NK-92 (cell line): ENCODE data around the gene SHC1.
"Not testable (repeated sequence)": the region's sequence is repeated elsewhere in the genome, so short reads cannot be mapped to it uniquely, and the experiment has no call there.

Source experiments
- DNase-seq: peaks from one replicate; lab custom pipeline; 2025; ENCODE audit not compliant: unreplicated experiment; lab: John Stamatoyannopoulos, UW

Gene SHC1

GRCh38 chr1:154995301-154995983, 24.9 kb upstream of the SHC1 start:
- not testable (repeated sequence) for DNase-seq

DNA sequence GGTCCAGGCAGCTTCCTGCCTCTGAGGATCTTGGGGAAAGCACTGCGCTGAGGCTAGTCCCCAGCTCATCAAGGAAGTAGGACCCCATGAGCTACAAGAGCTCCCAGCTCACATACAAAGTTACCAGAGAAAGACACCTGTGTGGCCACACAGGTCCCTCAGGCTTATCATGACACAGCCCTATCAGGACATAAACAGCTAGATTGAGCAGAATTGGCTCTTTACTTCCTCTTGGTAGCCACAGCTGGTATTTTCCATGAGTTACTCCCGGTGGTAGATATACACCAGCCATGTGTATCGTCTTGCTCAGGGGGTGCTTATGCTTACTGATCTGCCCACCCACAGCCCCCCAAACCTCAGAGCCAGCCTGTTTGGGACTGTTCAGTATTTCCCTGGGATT, 24.0 kb upstream of the SHC1 start:
- DNase-seq, result no peak

DNA sequence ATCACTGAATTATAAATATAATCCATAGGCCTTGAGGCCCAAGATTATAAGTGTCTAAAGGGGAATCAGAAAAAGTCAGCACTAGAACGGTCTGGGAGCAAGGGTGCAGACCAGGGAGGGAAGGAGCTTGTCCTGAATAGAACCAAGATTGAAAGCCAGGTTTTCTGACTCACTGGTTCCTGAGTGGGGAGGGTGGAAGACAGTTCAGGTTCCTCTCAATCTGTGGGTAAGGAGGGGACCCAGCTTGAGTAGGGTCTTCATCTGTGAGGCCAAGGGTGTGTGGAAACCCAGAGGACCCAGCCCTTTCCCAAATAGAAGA, 23.7 kb upstream of the SHC1 start:
- DNase-seq, result no peak

DNA sequence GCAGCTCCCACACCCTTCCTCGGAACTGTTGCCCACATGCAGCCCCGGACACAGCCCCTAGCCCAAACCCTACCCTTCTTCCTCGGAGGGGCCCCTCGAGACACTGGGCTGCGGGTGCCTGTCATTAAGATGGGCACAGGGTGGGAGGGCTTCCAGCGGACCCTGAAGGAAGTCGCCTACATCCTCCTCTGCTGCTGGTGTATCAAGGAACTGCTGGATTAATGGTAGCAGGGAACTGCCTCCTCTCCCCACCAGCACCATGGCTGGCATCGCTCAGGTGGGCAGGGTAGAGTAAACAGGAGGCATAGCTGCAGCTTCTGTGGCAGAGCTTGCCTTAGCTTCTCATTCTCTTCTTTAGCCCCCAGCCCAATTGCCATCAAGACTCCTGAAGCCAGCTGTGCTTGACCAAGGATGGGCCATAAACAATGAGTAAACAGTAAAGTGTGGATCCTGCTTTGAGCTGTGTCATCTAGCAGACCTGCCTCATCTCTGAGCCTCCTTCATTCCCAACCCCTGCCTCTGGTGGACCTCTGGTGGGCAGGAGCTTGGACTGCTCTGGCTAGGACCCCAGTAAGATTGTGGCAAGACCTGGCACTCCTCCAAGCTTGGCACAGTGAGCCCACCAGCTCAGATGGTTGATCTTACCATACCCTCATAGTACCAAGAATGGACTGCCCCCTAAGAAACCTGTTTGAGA, 23.2 kb upstream of the SHC1 start, which contains the start of gene LENEP:
Gene LENEP, plus strand, starts transcription at position 15 of the 697 bp plus-strand sequence. Its CDS starts 22 bp downstream, at position 37.
- no peak for DNase-seq

- no peak for DNase-seq
Measured at GRCh38 chr1:154992721-154993571, 22.4 kb upstream of the SHC1 start.

GRCh38 chr1:154990276-154990675, 19.7 kb upstream of the SHC1 start:
- DNase-seq, result no peak

DNA sequence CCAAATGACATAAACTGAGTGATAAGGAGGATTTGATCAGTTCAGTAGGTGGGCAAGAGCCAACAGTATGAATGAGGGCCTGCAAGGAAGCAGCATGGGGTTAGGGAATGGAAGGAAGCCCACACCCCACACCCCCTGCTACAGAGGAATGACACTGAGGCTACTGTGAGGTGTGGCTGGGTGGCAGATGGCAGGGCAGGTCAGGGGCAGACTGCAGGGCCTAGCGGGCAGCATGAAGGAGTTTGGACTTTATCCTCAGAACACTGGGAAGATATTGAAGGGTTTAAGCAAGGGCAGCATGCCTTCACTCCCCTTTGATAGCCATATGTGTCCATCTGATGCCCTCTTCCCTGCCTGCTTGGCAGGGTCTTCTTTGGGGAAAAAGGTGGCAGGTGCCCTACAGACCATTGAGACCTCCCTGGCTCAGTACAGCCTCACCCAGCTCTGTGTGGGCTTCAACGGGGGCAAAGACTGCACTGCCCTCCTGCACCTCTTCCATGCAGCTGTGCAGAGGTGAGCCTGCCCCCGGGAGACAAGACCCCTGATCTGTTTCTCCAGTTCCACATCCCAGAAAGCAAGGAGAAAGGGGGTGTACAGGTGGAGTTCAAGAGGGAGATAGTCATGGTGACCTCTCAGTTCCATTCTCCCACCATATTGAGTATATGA, 18.8 kb upstream of the SHC1 start:
- no peak for DNase-seq

DNA sequence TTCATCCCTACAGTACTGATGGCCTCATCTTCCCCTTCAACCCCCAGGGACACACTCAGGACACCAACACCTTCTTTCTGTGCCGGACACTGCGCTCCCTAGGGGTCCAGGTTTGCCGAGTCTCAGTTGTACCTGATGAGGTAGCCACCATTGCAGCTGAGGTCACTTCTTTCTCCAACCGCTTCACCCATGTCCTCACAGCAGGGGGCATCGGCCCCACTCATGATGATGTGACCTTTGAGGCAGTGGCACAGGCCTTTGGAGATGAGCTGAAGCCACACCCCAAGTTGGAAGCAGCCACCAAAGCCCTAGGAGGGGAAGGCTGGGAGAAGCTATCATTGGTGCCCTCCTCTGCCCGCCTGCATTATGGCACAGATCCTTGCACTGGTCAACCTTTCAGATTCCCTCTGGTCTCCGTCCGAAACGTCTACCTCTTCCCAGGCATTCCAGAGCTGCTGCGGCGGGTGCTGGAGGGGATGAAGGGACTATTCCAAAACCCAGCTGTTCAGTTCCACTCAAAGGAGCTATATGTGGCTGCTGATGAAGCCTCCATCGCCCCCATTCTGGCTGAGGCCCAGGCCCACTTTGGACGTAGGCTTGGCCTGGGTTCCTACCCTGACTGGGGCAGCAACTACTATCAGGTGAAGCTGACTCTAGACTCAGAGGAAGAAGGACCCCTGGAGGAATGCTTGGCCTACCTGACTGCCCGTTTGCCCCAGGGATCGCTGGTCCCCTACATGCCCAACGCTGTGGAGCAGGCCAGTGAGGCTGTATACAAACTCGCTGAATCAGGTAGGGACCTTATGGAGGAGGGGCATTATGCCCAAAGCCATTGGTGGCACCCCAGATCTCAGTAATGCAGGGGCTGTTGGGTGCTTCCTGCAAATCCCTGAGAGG, 17.8 kb upstream of the SHC1 start:
- no peak for DNase-seq

DNA sequence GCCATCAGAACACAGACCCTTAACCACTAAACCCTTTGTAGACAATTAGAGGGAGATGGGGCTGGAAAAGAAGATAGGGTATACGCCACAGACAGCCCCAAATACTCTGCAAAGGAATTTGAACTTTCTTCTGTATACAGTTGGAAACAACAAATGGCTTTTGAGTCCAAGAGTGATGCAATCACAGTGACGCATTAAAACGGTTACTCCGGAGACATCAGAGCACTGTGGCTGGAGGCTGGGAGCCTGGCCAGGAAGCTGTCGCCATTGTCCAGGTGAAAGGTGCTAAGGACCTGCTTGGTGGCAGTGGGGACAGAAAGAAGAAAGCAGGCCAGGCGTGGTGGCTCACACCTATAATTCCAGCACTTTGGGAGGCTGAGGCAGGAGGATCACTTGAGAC, 16.8 kb upstream of the SHC1 start:
- no peak for DNase-seq

GRCh38 chr1:154986736-154987135, 16.2 kb upstream of the SHC1 start:
- DNase-seq, result not testable (repeated sequence)

DNA sequence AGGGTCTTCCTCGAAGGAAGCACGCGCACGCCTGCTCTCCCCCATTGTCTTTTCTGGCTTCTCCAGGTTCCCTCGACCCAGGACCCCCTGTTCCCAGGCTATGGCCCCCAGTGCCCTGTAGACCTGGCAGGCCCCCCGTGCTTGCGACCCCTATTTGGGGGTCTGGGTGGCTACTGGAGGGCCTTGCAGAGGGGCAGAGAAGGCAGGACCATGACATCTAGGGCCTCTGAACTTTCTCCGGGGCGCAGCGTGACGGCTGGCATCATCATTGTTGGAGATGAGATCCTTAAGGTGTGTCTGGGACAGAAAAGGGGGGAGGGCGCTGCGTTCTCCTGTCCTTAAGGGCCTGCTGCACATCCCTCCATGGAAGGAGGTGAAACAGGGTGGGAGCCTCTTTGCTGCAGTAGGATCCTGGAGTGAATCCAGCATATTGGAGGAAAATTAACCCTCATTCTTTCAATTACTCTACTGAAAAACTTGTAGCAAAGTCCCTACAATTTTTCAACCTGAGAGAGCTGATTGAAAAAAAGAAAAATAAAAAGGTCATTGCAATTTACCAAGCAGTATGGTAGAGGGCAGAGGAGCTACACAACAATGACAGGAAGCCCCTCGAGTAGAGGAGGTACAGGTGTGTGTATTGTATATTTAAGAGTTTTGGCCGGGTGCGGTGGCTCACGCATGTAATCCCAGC, 13.4 kb upstream of the SHC1 start:
- no peak for DNase-seq

DNA sequence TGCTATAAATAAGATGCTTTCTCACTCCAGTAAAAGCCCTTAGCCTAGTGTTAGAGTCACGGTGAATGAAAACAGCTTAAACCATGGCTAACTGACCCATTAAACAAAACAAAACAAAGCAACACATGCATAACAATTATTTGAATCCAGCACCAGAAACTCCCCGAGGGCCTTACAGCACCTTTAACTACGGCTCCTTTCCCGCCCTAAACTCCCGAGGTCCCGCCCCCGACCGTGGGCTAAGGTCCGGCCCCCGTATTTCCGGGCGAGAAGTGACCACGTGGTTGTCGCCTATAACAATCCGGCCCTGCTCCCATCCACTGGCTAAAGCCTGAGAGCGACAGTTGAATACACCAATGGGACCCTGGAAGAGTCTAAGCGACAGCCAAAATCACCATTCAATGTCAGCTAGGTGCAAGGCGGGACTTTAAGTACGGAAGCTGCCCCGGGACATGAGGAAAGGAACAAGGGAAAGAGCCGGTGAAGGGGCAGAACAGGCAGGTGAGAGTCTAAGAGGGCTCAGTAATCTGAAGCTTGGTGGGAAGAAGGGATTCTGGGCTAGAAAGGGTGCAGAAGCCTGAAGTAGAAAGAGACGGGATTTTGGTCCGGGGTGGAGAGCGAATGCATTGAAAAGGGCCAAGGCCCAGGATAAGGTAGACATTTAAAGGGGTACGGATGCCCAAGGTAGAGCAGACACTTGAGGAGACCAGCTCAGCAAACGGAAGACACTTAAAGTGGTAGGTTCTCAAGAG, 12.5 kb upstream of the SHC1 start, which contains the start of gene FLAD1:
Gene FLAD1, plus strand, starts transcription at position 448 of the 752 bp plus-strand sequence. CDS start 351 bp downstream, outside the sequence.
- DNase-seq, result peak; percentile 80

DNA sequence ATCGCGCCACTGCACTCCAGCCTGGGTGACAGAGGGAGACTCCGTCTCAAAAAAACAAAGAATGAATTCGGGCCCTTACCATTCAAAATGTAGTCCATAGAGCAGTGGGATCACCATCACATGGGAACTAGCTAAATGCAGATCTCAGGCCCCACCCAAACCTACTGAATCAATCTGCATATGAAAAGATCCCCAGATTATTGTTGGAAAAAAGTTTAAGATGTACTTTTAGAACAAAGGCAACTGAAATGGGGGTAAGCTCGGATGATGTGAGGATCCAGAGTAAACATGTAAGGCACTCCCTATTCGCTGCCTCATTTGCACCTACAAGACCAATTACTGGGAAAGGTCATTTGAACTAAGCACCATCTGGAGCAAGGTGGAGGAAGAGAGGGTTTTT, 11.8 kb upstream of the SHC1 start:
- no peak for DNase-seq

- no peak for DNase-seq
Measured at GRCh38 chr1:154978360-154978759, 7.8 kb upstream of the SHC1 start.

DNA sequence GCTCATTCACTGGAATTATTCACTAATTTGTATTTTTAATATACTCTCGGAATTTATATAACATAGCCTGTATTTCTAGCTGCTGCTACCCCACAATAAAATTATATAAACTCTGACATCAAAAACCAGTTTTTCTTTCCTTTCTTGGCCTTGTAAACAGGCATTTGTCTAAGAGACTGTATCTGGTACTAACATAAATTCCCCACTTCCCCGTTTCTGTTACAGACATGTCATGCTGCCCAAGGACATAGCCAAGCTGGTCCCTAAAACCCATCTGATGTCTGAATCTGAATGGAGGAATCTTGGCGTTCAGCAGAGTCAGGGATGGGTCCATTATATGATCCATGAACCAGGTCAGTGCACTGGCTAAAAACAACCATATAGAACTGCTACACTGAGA, 7.2 kb upstream of the SHC1 start:
- not testable (repeated sequence) for DNase-seq

DNA sequence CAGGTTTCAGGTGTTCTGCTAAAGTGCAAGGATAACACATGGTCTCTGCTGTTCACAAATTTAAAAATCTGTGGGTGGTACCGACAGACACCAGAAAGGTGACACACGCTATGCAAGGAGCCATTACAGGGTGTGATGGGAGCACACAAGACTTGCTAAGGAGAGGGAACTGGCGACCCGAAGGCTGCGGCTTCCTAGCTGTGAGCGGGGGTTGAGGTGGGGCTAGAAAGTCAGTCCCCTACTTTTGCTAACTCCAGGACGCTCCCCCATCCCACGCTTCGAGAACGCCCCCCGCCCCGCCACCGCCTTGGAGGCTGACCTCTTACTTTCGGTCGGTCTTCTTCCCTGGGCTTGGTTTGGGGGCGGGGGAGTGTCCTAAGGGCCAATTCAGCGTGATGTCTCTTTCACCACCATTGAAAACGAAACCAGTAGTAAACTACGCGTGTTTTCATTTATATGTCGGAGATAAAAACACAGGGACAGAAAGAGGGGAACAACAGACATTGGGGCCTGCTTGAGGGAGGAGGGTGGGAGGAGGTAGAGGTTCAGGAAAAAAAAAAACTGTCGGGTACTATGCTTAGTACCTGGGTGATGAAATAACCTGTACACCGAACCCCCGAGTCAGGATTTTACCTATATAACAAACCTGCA, 5.0 kb upstream of the SHC1 start:
- DNase-seq, result no peak

DNA sequence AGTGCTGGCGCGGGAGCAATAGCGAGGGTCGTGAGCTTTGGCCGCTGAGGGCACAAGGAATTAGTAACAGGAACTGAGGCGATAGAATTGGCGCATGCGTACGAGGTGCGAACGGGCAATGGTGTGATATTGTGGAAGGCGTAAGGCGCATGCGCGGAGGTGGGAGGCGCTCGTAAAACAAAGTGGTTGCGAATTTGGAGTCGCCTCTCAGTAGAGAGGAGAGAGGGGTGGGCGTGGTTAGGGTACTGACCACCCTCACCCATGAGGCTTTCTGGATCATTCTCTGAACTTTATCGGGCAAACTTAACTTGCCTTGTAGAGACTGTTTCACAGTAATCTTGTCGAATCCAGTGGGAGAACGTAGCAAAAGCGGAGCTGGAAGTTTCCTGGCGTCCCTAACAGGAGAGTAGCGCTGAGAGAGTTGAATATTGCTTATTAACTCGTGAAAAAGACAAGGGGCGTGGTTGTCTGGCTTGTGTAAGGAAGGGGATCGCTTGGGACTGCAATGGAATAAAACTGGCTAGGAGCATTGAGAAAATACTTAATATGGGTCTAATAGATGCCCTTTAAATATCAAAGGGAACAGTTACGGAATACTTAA, 4.4 kb upstream of the SHC1 start:
- peak; percentile 81 for DNase-seq
